Measurements from ENCODE around the gene CDKN1B. TPM values are rescaled to one million over a fixed set of nuclear protein-coding genes. Genes with fewer than 3 reads are reported as not detected.

CDKN1B gene
- total RNA-seq, 1 experiment from 2014 or later, result 25.9 TPM

DNA sequence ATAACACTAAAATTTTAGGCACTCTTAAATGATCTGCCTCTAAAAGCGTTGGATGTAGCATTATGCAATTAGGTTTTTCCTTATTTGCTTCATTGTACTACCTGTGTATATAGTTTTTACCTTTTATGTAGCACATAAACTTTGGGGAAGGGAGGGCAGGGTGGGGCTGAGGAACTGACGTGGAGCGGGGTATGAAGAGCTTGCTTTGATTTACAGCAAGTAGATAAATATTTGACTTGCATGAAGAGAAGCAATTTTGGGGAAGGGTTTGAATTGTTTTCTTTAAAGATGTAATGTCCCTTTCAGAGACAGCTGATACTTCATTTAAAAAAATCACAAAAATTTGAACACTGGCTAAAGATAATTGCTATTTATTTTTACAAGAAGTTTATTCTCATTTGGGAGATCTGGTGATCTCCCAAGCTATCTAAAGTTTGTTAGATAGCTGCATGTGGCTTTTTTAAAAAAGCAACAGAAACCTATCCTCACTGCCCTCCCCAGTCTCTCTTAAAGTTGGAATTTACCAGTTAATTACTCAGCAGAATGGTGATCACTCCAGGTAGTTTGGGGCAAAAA lies 4.1 kb downstream of the CDKN1B start:
- no peak for DNase-seq (ENCODE audit: low read depth, low spot score)
- BruUV-seq (replicated peaks), result no TSS peak

DNA sequence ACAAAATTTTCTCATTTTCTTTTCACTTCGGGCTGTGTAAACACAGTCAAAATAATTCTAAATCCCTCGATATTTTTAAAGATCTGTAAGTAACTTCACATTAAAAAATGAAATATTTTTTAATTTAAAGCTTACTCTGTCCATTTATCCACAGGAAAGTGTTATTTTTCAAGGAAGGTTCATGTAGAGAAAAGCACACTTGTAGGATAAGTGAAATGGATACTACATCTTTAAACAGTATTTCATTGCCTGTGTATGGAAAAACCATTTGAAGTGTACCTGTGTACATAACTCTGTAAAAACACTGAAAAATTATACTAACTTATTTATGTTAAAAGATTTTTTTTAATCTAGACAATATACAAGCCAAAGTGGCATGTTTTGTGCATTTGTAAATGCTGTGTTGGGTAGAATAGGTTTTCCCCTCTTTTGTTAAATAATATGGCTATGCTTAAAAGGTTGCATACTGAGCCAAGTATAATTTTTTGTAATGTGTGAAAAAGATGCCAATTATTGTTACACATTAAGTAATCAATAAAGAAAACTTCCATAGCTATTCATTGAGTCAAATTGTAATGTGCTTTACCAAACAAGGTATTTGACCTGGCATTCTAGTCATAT lies 4.8 kb downstream of the CDKN1B start:
- intact Hi-C loops (cut with micrococcal nuclease; ENCODE audit: unreplicated experiment), result no loop called here
- CTCF ChIA-PET, result no interaction called here
- in situ Hi-C loops (cut with HindIII; ENCODE audit: low pct_unique_long_range_greater_than_20kb, low sequenced_read_pairs), result no loop called here

More for the DNA sequence above, 4.1 kb downstream of the CDKN1B start:
- intact Hi-C loops (cut with micrococcal nuclease; ENCODE audit: unreplicated experiment), result no loop called here
- in situ Hi-C loops (cut with HindIII; ENCODE audit: low pct_unique_long_range_greater_than_20kb, low sequenced_read_pairs), result no loop called here
- H3K27me3 ChIP-seq (ENCODE audit: control insufficient read depth, insufficient read depth, low read length), result no peaks in the 10 kb centered on the region
- no peak for TF ChIP-seq POLR2AphosphoS5 (IDR thresholded peaks at IDR 0.05; ENCODE audit: low read depth, low read length)
- H3K9me3 ChIP-seq (ENCODE audit: control insufficient read depth, insufficient read depth, low read depth, low read length), result no peaks in the 10 kb centered on the region
- POLR2A ChIA-PET, result interaction anchor here (0.5 to 0.6 kb wide), 3 partner anchors 8 to 212 kb away, joined by 4 to 6 read pairs (median 4); no protein-coding TSS in a partner anchor
- peak overlapping the region; percentile 3 to 93; a peak in 3 of 4 replicates for H3K4me3 ChIP-seq (ENCODE audit: low read depth in 2 of 2, low read length in 2 of 2)
- H3K36me3 ChIP-seq (ENCODE audit: control insufficient read depth, insufficient read depth, low read length), result peaks cover 11% of the 10 kb centered on the region
- CTCF ChIA-PET, result no interaction called here
- peak overlapping the region; percentile 96 for H3K27ac ChIP-seq (ENCODE audit: low read length)
- ATAC-seq, result no peak
- peaks cover 23% of the 10 kb centered on the region for H3K4me1 ChIP-seq (ENCODE audit: control insufficient read depth, insufficient read depth, low read length)

More for the DNA sequence above, 4.8 kb downstream of the CDKN1B start:
- Histone ChIP-seq H3K9me3 (ENCODE audit: control insufficient read depth, insufficient read depth, low read depth, low read length) (no peaks in the 10 kb centered on the region), H3K36me3 (ENCODE audit: control insufficient read depth, insufficient read depth, low read length) (peaks cover 11% of the 10 kb centered on the region), H3K4me1 (ENCODE audit: control insufficient read depth, insufficient read depth, low read length) (peaks cover 21% of the 10 kb centered on the region), H3K27ac (ENCODE audit: low read length) (peak overlapping the region; percentile 96), H3K4me3 (ENCODE audit: low read depth in 2 of 2, low read length in 2 of 2) (peak overlapping the region; percentile 3 to 68; a peak in 3 of 4 replicates), H3K27me3 (ENCODE audit: control insufficient read depth, insufficient read depth, low read length) (no peaks in the 10 kb centered on the region)
- DNase-seq (ENCODE audit: low read depth, low spot score), result no peak
- ATAC-seq, result no peak
- TF ChIP-seq, protein P1, sequence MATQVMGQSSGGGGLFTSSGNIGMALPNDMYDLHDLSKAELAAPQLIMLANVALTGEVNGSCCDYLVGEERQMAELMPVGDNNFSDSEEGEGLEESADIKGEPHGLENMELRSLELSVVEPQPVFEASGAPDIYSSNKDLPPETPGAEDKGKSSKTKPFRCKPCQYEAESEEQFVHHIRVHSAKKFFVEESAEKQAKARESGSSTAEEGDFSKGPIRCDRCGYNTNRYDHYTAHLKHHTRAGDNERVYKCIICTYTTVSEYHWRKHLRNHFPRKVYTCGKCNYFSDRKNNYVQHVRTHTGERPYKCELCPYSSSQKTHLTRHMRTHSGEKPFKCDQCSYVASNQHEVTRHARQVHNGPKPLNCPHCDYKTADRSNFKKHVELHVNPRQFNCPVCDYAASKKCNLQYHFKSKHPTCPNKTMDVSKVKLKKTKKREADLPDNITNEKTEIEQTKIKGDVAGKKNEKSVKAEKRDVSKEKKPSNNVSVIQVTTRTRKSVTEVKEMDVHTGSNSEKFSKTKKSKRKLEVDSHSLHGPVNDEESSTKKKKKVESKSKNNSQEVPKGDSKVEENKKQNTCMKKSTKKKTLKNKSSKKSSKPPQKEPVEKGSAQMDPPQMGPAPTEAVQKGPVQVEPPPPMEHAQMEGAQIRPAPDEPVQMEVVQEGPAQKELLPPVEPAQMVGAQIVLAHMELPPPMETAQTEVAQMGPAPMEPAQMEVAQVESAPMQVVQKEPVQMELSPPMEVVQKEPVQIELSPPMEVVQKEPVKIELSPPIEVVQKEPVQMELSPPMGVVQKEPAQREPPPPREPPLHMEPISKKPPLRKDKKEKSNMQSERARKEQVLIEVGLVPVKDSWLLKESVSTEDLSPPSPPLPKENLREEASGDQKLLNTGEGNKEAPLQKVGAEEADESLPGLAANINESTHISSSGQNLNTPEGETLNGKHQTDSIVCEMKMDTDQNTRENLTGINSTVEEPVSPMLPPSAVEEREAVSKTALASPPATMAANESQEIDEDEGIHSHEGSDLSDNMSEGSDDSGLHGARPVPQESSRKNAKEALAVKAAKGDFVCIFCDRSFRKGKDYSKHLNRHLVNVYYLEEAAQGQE (IDR thresholded peaks at IDR 0.05; ENCODE audit: insufficient read depth in 1 of 2, low read depth in 2 of 2, low read length in 1 of 2), result no peak
- TF ChIP-seq TCF7L2 (IDR thresholded peaks at IDR 0.05; ENCODE audit: low read depth, low read length) (no peak), SIN3A (IDR thresholded peaks at IDR 0.05; ENCODE audit: borderline replicate concordance, insufficient read depth, low read depth, low read length) (no peak), POLR2AphosphoS5 (IDR thresholded peaks at IDR 0.05; ENCODE audit: low read depth, low read length) (no peak)
- TF ChIP-seq, protein P2, sequence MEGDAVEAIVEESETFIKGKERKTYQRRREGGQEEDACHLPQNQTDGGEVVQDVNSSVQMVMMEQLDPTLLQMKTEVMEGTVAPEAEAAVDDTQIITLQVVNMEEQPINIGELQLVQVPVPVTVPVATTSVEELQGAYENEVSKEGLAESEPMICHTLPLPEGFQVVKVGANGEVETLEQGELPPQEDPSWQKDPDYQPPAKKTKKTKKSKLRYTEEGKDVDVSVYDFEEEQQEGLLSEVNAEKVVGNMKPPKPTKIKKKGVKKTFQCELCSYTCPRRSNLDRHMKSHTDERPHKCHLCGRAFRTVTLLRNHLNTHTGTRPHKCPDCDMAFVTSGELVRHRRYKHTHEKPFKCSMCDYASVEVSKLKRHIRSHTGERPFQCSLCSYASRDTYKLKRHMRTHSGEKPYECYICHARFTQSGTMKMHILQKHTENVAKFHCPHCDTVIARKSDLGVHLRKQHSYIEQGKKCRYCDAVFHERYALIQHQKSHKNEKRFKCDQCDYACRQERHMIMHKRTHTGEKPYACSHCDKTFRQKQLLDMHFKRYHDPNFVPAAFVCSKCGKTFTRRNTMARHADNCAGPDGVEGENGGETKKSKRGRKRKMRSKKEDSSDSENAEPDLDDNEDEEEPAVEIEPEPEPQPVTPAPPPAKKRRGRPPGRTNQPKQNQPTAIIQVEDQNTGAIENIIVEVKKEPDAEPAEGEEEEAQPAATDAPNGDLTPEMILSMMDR (IDR thresholded peaks at IDR 0.05), result no peak
- POLR2A ChIA-PET, result interaction anchor here (0.5 to 0.6 kb wide), 2 partner anchors 8 to 65 kb away, joined by 4 to 6 read pairs; no protein-coding TSS in a partner anchor
- no TSS peak for BruUV-seq (replicated peaks)
